H1 (cell line): ENCODE measurements around the gene CACNA2D1. TPM values are rescaled to one million over a fixed set of nuclear protein-coding genes. Genes with fewer than 3 reads are reported as not detected.

Experiments used
- CTCF ChIA-PET: fragments of 300-600 bp; sonication (Branson Sonifier 250); formaldehyde crosslinking; loops from one replicate; lab custom pipeline; 2021; ENCODE audit not compliant: partially characterized antibody; lab: Charles Lee
- POLR2A ChIA-PET: fragments of 300-600 bp; sonication (Branson Sonifier 250); formaldehyde crosslinking; loops from one replicate; lab custom pipeline; 2021; ENCODE audit warnings: inconsistent platforms; ENCODE audit not compliant: partially characterized antibody; lab: Charles Lee
- DNase-seq, 2 experiments: peaks; one replicate each; pipeline versions ENCODE4 v3.0.0 to v3.0.0-alpha.2; 2010 to 2022; ENCODE audit warnings: low spot score in 2 of 2, low read depth in 1 of 2, mixed read lengths in 1 of 2
- FAIRE-seq: peaks from 2 replicates; lab custom pipeline; 2011; peaks lifted over from hg19 to GRCh38; lab: Jason Lieb, UNC
- H2AFZ ChIP-seq: 2 replicates; pipeline ENCODE4 v1.8.1; 2012; ENCODE audit warnings: low read length, inconsistent platforms
- H2AK5ac ChIP-seq: 2 replicates; pipeline ENCODE4 v1.6.1; 2013; ENCODE audit warnings: low read depth, low read length
- H2BK120ac ChIP-seq: replicated peaks from 2 replicates; pipeline ENCODE3; 2013; ENCODE audit warnings: low read depth, low read length, inconsistent platforms
- H2BK12ac ChIP-seq: 2 replicates; pipeline ENCODE4 v1.6.1; 2013; ENCODE audit warnings: low read depth, low read length
- H2BK15ac ChIP-seq: 2 replicates; pipeline ENCODE4 v1.6.1; 2013; ENCODE audit warnings: low read length
- H2BK20ac ChIP-seq: 2 replicates; pipeline ENCODE4 v1.6.1; 2013; ENCODE audit warnings: low read length
- H2BK5ac ChIP-seq: 2 replicates; pipeline ENCODE4 v1.6.1; 2013; ENCODE audit warnings: low read depth, low read length
- H3K14ac ChIP-seq: 2 replicates; pipeline ENCODE4 v1.6.1; 2013; ENCODE audit warnings: inconsistent platforms; ENCODE audit not compliant: insufficient read length
- H3K18ac ChIP-seq: 2 replicates; pipeline ENCODE4 v1.6.1; 2013; ENCODE audit warnings: low read length; ENCODE audit errors: extremely low read depth
- H3K23ac ChIP-seq: 2 replicates; pipeline ENCODE4 v1.6.1; 2013; ENCODE audit warnings: inconsistent platforms; ENCODE audit not compliant: insufficient read length
- H3K23me2 ChIP-seq: 2 replicates; pipeline ENCODE4 v1.6.1; 2013; ENCODE audit warnings: low read depth, low read length
- H3K27ac ChIP-seq: 2 replicates; pipeline ENCODE4 v1.6.1; 2011; ENCODE audit warnings: low read depth, low read length, inconsistent platforms
- H3K27me3 ChIP-seq, 4 experiments: replicated peaks in 1 of 4; 1 replicate in 1 of 4; 2 replicates in 3 of 4; pipeline versions ENCODE4 v1.6.1 to v1.8.1; 2011 to 2013; ENCODE audit warnings: low read length in 3 of 4, mild to moderate bottlenecking in 3 of 4, inconsistent platforms in 2 of 4, mixed read lengths in 2 of 4, moderate library complexity in 1 of 4; ENCODE audit not compliant: control insufficient read depth in 3 of 4, insufficient read depth in 3 of 4; ENCODE audit errors: extremely low read depth in 1 of 4
- H3K36me3 ChIP-seq, 4 experiments: 2 replicates each; pipeline versions ENCODE4 v1.6.1 to v1.8.1; 2011 to 2013; ENCODE audit warnings: mild to moderate bottlenecking in 4 of 4, low read length in 3 of 4, moderate library complexity in 2 of 4, control low read depth in 1 of 4, inconsistent platforms in 1 of 4; ENCODE audit not compliant: insufficient read depth in 4 of 4, control insufficient read depth in 2 of 4
- H3K4ac ChIP-seq: replicated peaks from 2 replicates; pipeline ENCODE3; 2013; ENCODE audit warnings: low read length, low read depth, mixed read lengths, inconsistent platforms; ENCODE audit not compliant: insufficient read length
- H3K4me1 ChIP-seq, 4 experiments: replicated peaks in 1 of 4; 1 replicate in 1 of 4; 2 replicates in 3 of 4; pipeline versions ENCODE4 v1.6.1 to v1.8.1; 2011 to 2013; ENCODE audit warnings: low read length in 3 of 4, inconsistent platforms in 2 of 4, mixed read lengths in 1 of 4; ENCODE audit not compliant: insufficient read depth in 4 of 4, control insufficient read depth in 3 of 4
- H3K4me2 ChIP-seq, 2 experiments: 2 replicates each; pipeline versions ENCODE4 v1.6.1 to v1.8.1; 2011 to 2013; ENCODE audit warnings: low read depth in 2 of 2, low read length in 2 of 2, control low read depth in 1 of 2, inconsistent platforms in 1 of 2, mild to moderate bottlenecking in 1 of 2; ENCODE audit not compliant: insufficient read depth in 1 of 2
- H3K4me3 ChIP-seq, 4 experiments: fragments of 200-600, 300-600 bp in 1 of 4; sonication (generic), shearing (Covaris generic), sonication (Bioruptor Twin) in 1 of 4; 2 replicates each; pipeline versions ENCODE4 v1.5.1 to v1.8.1; 2011 to 2016; ENCODE audit warnings: low read length in 4 of 4, low read depth in 3 of 4, control low read depth in 2 of 4, inconsistent platforms in 2 of 4, mild to moderate bottlenecking in 2 of 4, mixed read lengths in 1 of 4, moderate library complexity in 1 of 4; ENCODE audit not compliant: insufficient read depth in 2 of 4; ENCODE audit errors: extremely low read depth in 1 of 4
- H3K56ac ChIP-seq: replicated peaks from 2 replicates; pipeline ENCODE3; 2013; ENCODE audit warnings: low read depth, mild to moderate bottlenecking, mixed read lengths, low read length, inconsistent platforms; ENCODE audit not compliant: insufficient read length
- H3K79me1 ChIP-seq: 2 replicates; pipeline ENCODE4 v1.6.1; 2013; ENCODE audit warnings: low read depth, low read length, control low read depth
- H3K79me2 ChIP-seq, 2 experiments: 2 replicates each; pipeline versions ENCODE4 v1.6.1 to v1.8.1; 2012 to 2013; ENCODE audit warnings: low read length in 2 of 2, mild to moderate bottlenecking in 2 of 2, inconsistent platforms in 1 of 2; ENCODE audit not compliant: insufficient read depth in 2 of 2, control insufficient read depth in 1 of 2
- H3K9ac ChIP-seq, 4 experiments: replicated peaks in 1 of 4; 1 replicate in 1 of 4; 2 replicates in 3 of 4; pipeline versions ENCODE4 v1.6.1 to v1.8.1; 2011 to 2013; ENCODE audit warnings: low read depth in 3 of 4, low read length in 3 of 4, control low read depth in 2 of 4, mild to moderate bottlenecking in 2 of 4, moderate library complexity in 2 of 4, inconsistent platforms in 1 of 4; ENCODE audit errors: extremely low read depth in 1 of 4
- H3K9me3 ChIP-seq, 2 experiments: 2 replicates each; pipeline versions ENCODE4 v1.6.1 to v1.8.1; 2012 to 2013; ENCODE audit warnings: mild to moderate bottlenecking in 2 of 2, moderate library complexity in 2 of 2, control low read depth in 1 of 2, inconsistent platforms in 1 of 2, low read depth in 1 of 2, low read length in 1 of 2, mixed read lengths in 1 of 2; ENCODE audit not compliant: insufficient read depth in 2 of 2
- H4K20me1 ChIP-seq, 2 experiments: replicated peaks in 1 of 2; 2 replicates each; pipeline versions ENCODE3 to v1.8.1; 2011 to 2013; ENCODE audit warnings: inconsistent platforms in 2 of 2, low read length in 2 of 2, mild to moderate bottlenecking in 1 of 2; ENCODE audit not compliant: insufficient read depth in 2 of 2, control insufficient read depth in 1 of 2
- H4K5ac ChIP-seq: 2 replicates; pipeline ENCODE4 v1.6.1; 2013; ENCODE audit warnings: low read length, low read depth, mixed read lengths, inconsistent platforms; ENCODE audit not compliant: insufficient read length
- H4K8ac ChIP-seq: 2 replicates; pipeline ENCODE4 v1.8.0; 2013; ENCODE audit warnings: mild to moderate bottlenecking, moderate library complexity, low read length, inconsistent platforms; ENCODE audit not compliant: insufficient read depth; ENCODE audit errors: extremely low read depth
- H4K91ac ChIP-seq: replicated peaks from 2 replicates; pipeline ENCODE3; 2013; ENCODE audit warnings: low read length, mixed read lengths, inconsistent platforms; ENCODE audit not compliant: insufficient read length
- ASH2L ChIP-seq: fragments of 200-600, 300-600 bp; sonication (generic); IDR thresholded peaks from one replicate; pipeline ENCODE4 v1.7.1; 2017; ENCODE audit warnings: low read length
- BACH1 ChIP-seq: IDR thresholded peaks from 2 replicates; pipeline ENCODE4 v1.6.1; 2012; ENCODE audit warnings: low read length, improper control_type of control experiment
- CTBP2 ChIP-seq: IDR thresholded peaks from 2 replicates; pipeline ENCODE4 v1.7.0; 2011; ENCODE audit warnings: borderline replicate concordance, mild to moderate bottlenecking, moderate library complexity, mixed read lengths, low read length; ENCODE audit not compliant: insufficient read depth, insufficient read length
- HDAC6 ChIP-seq: IDR thresholded peaks from one replicate; pipeline ENCODE4 v1.7.1; 2012; ENCODE audit warnings: low read depth, mild to moderate bottlenecking, inconsistent platforms, low read length, moderate library complexity
- KDM1A ChIP-seq: fragments of 200-600, 300-600 bp; sonication (generic); IDR thresholded peaks from 2 replicates; pipeline ENCODE4 v1.7.1; 2016; ENCODE audit warnings: mild to moderate bottlenecking, low read length, borderline replicate concordance
- POLR2A ChIP-seq, 2 experiments: IDR thresholded peaks; 1 replicate in 1 of 2; 2 replicates in 1 of 2; pipeline ENCODE4 v1.6.1; 2011; ENCODE audit warnings: low read depth in 2 of 2, low read length in 2 of 2, mild to moderate bottlenecking in 2 of 2; ENCODE audit errors: control extremely low read depth in 1 of 2
- SP2 ChIP-seq: IDR thresholded peaks from 2 replicates; pipeline ENCODE4 v1.6.1; 2012; ENCODE audit warnings: mild to moderate bottlenecking, low read length, inconsistent platforms
- TAF1 ChIP-seq: IDR thresholded peaks from 2 replicates; pipeline ENCODE4 v1.6.1; 2011; ENCODE audit warnings: mild to moderate bottlenecking, low read depth, low read length
- TAF7 ChIP-seq: optimal IDR thresholded peaks from 2 replicates; pipeline ENCODE3; 2011; ENCODE audit warnings: low read depth, mild to moderate bottlenecking, inconsistent platforms, low read length, moderate library complexity, borderline replicate concordance
- WGBS, 2 experiments: shearing (Covaris generic) in 1 of 2; methylation state at CpG; one replicate each; pipeline versions ENCODE4 v1.1.6 to v1.1.7; 2013 to 2015; ENCODE audit warnings: low lambda C conversion rate in 2 of 2, mixed read lengths in 2 of 2, inconsistent platforms in 1 of 2, low coverage in 1 of 2, missing lambda C conversion rate in 1 of 2; ENCODE audit not compliant: insufficient replicate concordance in 2 of 2, insufficient coverage in 1 of 2, insufficient read length in 1 of 2; ENCODE audit errors: extremely low coverage in 1 of 2, missing lambda C conversion rate in 1 of 2; 5-methylcytosine and 5-hydroxymethylcytosine counted together
- polyA plus RNA-seq, 7 experiments: library from polyadenylated mRNA; depleted of rRNA in 3 of 7; stranded (reverse) in 5 of 7; unstranded in 2 of 7; fragments of >200 nt in 5 of 7; fragments of 200-250 nt in 2 of 7; gene quantifications; 1 replicate in 5 of 7; 2 replicates in 1 of 7; 4 replicates in 1 of 7; pipeline versions ENCODE4 v1.2.1 to v1.2.3, GENCODE V29; 2011 to 2013; ENCODE audit warnings: missing spikeins in 2 of 7, mixed read lengths in 2 of 7
- total RNA-seq: library from RNA; stranded (reverse); fragmentation: NEBNext Ultra II Directional; extraction: Animal tissue kit (Norgen Biotek cat#: 25700); gene quantifications from 2 replicates; pipeline ENCODE4 v1.2.1, GENCODE V29; 2021
- TF ChIP-seq, protein P1 (sequence below): IDR thresholded peaks from 2 replicates; pipeline ENCODE4 v1.6.1; 2012; ENCODE audit warnings: inconsistent platforms

Gene CACNA2D1
- total and polyA plus RNA-seq, 2 of the 8 experiments (the other 6 are each of a cell fraction or from before 2014, with no cell fraction given): 4.3 to 27.3 TPM

DNA sequence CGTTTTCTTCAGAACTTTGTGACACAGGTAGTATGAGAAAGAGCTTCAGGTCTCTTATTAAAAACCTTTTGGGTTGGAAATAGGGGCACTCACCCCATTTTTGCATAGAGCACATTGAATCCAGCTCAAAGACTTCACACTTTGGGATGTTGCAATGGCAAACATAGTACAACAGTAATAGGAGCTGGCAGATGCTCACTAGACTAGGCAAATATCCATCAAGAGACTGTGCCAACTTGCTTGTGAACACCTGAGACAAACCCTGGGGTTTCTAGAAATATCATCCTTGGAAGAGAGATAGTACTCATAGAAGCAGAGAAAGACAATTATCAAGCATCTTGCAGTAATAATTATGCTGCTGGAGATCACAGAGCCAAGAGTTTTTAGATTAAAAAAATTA lies 280.0 kb downstream of the CACNA2D1 start:
- Histone ChIP-seq H3K36me3 (no peaks in the 10 kb centered on the region; a peak in 1 of 8 replicates), H2BK15ac (no peak overlapping the region), H2BK12ac (no peak overlapping the region), H4K91ac (no peak overlapping the region), H3K27me3 (no peaks in the 10 kb centered on the region), H4K5ac (no peak overlapping the region), H3K4ac (no peak overlapping the region), H3K79me2 (no peaks in the 10 kb centered on the region), H2BK120ac (no peak overlapping the region), H4K20me1 (no peaks in the 10 kb centered on the region), H3K18ac (no peak overlapping the region), H3K79me1 (no peaks in the 10 kb centered on the region), H3K27ac (no peak overlapping the region), H2BK5ac (no peak overlapping the region), H2AK5ac (no peak overlapping the region), H2AFZ (no peak overlapping the region), H3K4me3 (no peak overlapping the region), H3K9ac (no peak overlapping the region), H3K23me2 (no peaks in the 10 kb centered on the region), H3K4me1 (peaks cover 0 to 5% (median 0%) of the 10 kb centered on the region in 4 experiments; a peak in 1 of 7 replicates), H3K56ac (no peak overlapping the region), H2BK20ac (no peak overlapping the region), H3K14ac (no peak overlapping the region), H3K4me2 (no peak overlapping the region), H3K23ac (no peak overlapping the region), H4K8ac (no peak overlapping the region), H3K9me3 (no peaks in the 10 kb centered on the region)
- ChIA-PET POLR2A (no interaction called here), CTCF (interaction anchor here (1.4 kb wide), 1 partner anchor 409 kb away, joined by 5 read pairs; no protein-coding TSS in a partner anchor)
- 88% methylated on average over 1 of the region's 1 CpG; no CpG with 5 or more reads in 1 of the 2 experiments for WGBS, 2 experiments
- DNase-seq (no peak), FAIRE-seq (no peak)
- TF ChIP-seq ASH2L (no peak), CTBP2 (no peak), KDM1A (no peak), HDAC6 (no peak), TAF7 (no peak), POLR2A (IDR thresholded peaks at IDR 0.05; ENCODE audit: control extremely low read depth in 1 of 2, low read depth in 2 of 2, low read length in 2 of 2) (no peak), SP2 (no peak), BACH1 (no peak), TAF1 (no peak)
- TF ChIP-seq, protein P1, sequence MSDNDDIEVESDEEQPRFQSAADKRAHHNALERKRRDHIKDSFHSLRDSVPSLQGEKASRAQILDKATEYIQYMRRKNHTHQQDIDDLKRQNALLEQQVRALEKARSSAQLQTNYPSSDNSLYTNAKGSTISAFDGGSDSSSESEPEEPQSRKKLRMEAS: no peak
